Renal cortex interstitium (tissue), 11 donors: ENCODE measurements around the gene MYO18A. TPM values are rescaled to one million over a fixed set of nuclear protein-coding genes. Genes with fewer than 3 reads are reported as not detected.
A peak's percentile ranks its signal among the peaks of the same experiment; 100 is the strongest.
"Not testable (repeated sequence)": the region's sequence is repeated elsewhere in the genome, so short reads cannot be mapped to it uniquely, and the experiment has no call there.

ENCODE experiments used
- DNase-seq, 11 donors: peaks; one replicate each; pipeline ENCODE4 v3.0.0-alpha.2; 2013; ENCODE audit warnings: low read depth in 9 of 11, low spot score in 4 of 11; ENCODE audit errors: extremely low read depth in 1 of 11
- polyA plus RNA-seq, 3 donors: library from polyadenylated mRNA; unstranded; fragments of 120-200 nt; gene quantifications; one replicate each; pipeline ENCODE4 v1.2.1, GENCODE V29; 2013; ENCODE audit not compliant: insufficient read length in 3 of 3

The MYO18A gene
- polyA plus RNA-seq, 3 donors = 34.6 to 47.9 (median 44.4) TPM

GRCh38 chr17:29096094-29096493 lies 84.1 kb downstream of the MYO18A start:
- no peak for DNase-seq

DNA sequence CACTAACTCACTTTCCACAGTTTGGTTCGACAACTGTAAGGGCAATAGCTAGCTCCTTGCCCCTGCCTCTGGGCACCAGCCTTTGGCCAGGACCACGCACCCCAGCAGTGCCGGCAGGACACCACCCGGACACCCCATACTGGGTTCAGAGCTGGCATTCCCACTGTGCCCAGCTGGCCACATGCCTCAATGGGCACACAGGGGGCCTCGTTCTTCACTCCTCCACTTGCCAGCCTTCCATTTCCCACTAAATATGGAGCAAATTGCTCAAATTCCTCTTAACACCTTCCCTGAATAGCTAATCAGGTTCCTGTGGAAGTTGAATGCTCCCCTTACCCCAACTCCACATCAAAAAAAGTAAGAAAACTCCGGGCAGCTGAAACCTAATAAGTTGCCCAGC lies 84.8 kb downstream of the MYO18A start:
- no peak for DNase-seq

DNA sequence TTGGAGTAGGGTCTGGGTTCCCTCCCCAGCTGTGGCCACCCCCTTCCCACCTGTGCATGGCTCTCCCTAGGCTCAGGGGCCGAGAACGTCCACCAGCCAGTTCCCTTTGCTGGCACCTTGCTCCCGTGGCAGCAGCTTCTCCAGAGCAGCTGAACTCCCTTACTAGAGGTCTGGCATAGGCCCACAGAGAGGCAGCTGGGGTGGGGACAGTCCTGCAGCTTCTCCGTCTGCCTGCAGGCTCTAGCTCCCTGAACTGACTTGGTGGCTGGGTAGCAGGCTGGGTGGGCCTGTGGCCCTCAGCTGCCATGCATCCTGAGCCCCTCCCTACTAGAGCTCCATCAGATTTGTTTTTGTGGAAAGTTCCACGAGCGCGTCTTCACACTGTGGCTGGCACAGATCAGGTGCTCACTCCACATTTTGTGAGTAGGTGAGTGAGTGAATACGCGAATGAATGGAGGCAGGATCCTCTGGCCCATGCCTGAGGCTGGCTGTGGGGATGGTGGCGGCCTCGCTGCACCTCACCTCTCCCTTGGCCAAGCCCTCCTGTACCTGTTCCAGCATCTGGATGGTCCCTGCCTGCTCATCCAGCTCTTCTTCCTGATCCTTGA lies 86.0 kb downstream of the MYO18A start:
- no peak for DNase-seq

GRCh38 chr17:29093090-29093871 lies 86.9 kb downstream of the MYO18A start:
- DNase-seq = no peak

DNA sequence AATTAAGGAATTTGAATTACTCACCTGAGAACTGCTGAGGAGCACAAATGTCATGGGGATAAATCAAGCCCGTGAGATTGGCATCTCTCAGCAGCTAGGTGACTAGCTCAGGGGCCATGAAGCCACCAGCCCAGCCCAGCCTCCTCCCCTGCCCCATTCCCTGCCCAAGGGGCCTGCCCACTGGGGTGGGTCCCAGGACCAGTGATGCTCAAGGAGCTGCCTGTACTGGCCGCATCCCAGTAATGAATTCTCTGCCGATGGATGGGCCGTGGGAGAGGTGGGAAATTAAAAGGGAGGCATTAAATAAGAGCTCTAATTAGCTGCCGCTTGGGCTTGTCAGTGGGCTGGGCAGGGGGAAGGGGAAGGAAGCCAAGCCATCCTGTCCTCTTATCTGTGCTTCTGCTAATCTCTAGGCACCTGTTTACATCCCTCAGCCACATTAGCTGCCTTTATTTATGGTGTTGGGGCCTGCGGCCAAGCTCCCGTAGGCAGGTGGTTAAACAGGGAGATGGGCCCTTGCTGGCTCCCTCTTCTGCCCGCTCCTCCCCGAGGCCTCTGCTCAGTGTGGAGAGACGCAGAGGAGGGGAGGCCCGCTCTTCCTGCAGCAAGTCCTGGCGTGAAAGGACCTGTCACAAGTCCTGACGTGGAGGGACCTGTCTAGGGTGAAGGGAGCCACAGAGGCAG lies 88.5 kb downstream of the MYO18A start:
- DNase-seq = no peak

DNA sequence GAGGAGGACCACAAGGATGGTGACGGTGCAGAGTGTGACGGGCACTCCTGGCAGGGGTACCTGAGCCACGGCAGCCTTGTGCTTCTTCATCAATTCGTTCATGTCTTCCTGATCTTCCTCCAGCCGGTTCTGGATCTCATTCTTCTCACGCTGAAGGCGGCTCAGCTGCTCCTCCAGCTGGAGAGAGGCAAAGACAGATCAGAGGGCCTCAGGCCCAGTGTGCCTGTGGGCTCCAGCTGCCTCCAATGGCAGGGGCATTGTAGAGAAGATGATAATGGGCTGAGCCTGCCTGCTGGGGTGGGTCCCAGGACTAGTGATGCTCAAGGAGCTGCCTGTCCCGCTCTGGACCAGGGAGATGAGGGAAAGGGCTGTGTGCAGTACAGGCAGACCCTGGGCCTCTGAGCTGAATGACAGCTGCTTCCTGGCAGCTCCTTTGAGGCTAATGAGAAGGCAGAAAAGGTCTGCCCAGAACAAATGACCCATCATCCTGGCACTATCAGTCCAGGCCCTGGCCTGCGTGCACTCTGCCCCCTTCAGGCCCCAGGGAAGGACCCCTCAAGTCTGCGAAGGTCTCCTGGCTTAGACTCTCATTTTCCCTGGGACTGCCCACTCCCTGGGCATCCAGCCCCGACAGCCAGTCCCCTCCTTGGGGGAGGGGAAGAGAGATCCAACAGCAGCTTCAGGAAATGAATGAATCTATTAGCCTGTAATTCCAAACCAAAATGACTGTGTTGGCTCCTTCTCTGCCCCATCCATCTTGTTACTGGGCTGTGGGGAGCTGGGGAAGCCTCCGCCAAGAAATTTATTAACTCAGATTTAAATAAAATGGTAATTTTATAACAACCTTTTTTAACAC lies 89.2 kb downstream of the MYO18A start:
- DNase-seq = no peak

DNA sequence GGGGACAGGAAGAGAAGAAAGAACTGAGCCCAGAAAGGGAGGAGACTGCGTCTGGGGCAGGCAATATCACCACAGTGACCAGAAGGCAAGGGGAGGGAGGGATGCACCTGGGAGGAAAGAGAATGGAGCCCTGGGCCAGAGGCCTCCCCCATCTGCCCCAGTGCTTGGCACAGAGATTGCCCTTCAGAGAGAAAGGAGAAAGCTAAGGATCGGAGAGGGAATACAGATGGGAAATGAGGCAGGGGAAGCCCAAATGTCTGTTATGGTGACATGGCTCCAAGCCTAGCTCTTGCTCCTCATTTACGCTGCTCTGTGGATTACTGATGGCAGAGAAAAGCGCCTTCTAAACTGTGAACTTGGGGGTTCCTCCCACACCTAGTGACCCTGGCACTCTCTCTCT lies 90.1 kb downstream of the MYO18A start:
- no peak for DNase-seq

DNA sequence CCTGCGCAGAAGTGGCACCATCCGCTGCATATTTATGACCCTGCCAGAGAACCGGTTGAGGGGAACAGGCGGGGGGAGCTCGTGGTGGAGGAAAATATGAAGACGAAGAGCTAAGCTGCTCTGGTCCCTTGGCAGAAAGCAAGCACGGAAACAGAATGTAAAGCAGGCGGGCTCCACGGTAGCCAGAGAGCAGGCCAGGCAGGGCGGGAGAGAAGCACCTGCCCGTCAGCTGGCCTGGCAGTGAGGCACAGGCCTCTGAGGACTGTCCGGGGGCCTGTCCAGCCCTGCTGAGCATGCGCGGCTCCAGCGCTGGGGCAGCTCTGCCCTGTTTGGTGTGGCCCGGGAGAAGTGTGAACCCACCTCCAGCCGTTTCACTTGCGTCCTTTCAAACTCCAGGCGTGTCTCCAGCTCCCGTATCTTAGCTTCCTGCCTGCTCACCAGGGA lies 90.6 kb downstream of the MYO18A start:
- peak in 2 of 11 donors; percentile 28 to 56 for DNase-seq

DNA sequence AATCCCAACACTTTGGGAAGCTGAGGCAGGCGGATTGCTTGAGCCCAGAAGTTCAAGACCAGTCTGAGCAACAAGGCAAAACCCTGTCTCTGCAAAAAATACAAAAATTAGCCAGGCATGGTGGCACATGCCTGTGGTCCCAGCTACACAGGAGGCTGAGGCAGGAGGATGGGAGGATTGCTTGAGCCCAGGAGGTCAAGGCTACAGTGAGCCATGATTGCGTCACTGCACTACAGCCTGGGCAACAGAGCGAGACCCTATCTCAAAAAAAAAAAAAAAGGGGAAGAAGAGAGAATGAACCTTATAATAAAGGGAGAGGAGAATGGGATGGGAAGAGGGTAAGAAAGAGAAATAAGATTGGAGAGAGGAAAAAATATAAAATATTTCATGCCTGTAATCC lies 91.4 kb downstream of the MYO18A start:
- not testable (repeated sequence) for DNase-seq

GRCh38 chr17:29086628-29087332 lies 93.4 kb downstream of the MYO18A start:
- DNase-seq = no peak

DNA sequence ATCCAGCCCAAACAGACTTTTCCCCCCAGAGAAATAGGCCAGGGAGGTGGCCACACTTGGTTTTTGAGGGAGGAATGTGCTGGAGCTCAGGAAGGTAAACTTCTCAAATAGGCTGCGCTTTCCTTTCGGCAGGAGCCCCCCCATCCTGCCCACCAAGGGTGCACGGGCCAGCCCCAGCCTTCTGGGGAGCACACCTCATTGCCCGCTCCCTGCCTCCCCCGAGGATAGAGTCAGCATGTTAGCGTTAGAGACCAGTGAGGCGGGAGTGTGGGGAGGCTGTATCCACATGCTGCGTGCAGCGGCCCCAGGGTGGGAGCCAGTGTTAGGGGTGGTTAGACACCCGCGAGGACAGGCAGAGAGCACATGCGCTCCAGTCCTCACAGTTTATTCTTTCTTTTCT lies 95.0 kb downstream of the MYO18A start:
- DNase-seq = no peak

- DNase-seq = peak in 6 of 11 donors; percentile 31 to 73 (median 60)
Measured at GRCh38 chr17:29084541-29085146, 95.6 kb downstream of the MYO18A start.

- no peak for DNase-seq
Measured at GRCh38 chr17:29080965-29081364, 99.2 kb downstream of the MYO18A start.

- DNase-seq = no peak
Measured at GRCh38 chr17:29080323-29080722, 99.9 kb downstream of the MYO18A start.

GRCh38 chr17:29079887-29080286 lies 100.3 kb downstream of the MYO18A start:
- DNase-seq = no peak

DNA sequence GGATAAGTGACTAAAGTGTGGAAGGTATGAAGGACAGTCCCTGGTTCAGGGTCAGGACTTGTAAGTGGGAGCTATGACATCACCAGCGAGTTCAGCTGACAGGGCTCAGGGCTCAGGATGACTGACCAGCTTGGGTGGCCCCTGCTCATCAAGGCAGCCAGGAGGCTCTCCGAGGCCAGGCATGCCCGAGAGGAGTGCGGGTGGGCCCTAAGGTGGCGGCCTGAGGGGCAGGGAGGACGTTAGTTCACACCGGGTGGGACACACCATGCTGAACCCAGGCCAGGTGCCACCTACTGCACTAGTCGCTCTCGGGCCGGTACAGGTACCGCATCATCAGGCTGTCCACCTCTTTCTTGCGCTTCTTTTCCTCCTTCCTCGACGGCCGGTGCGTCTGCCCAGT lies 100.8 kb downstream of the MYO18A start:
- no peak for DNase-seq

- DNase-seq = peak in 1 of 11 donors; percentile 38
Measured at GRCh38 chr17:29078183-29079045, 101.8 kb downstream of the MYO18A start.
